Sigmoid colon (tissue), 3 donors: ENCODE results near the gene AUTS2.

Experiments used
- POLR2A ChIP-seq, 2 donors: fragments of 450-650 bp; IDR thresholded peaks; one replicate each; pipeline ENCODE4 v1.6.1; 2016; ENCODE audit warnings: antibody characterized with exemption in 2 of 2, mild to moderate bottlenecking in 2 of 2, moderate library complexity in 2 of 2
- TF ChIP-seq, protein P1 (sequence below), 4 experiments: fragments of 450-650 bp in 3 of 4; fragments of 200-600 bp in 1 of 4; IDR thresholded peaks; one replicate each; pipeline ENCODE4 v1.5.1; 2016 to 2019; ENCODE audit warnings: antibody characterized with exemption in 4 of 4, mild to moderate bottlenecking in 3 of 4, moderate library complexity in 2 of 4

DNA sequence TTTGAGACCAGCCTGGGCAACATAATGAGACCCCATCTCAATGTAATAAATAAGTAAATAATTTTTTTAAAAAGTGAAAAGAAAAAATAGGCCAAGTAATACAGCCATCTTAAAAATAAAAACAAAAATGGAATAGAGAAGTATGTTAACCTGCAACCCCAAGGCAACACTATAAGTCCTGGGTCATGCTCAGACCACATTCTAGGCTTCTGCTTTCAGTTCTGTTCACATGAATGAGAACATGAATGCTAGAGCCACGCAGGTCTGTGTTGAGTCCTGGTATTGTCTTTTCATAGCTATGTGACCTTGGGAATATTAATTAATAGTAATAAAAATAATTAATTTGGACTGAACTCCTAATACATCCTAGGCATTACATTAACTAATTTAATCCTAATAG lies 284.0 kb downstream of the AUTS2 start:
- no peak for TF ChIP-seq POLR2A (IDR thresholded peaks at IDR 0.05)
- TF ChIP-seq, protein P1, sequence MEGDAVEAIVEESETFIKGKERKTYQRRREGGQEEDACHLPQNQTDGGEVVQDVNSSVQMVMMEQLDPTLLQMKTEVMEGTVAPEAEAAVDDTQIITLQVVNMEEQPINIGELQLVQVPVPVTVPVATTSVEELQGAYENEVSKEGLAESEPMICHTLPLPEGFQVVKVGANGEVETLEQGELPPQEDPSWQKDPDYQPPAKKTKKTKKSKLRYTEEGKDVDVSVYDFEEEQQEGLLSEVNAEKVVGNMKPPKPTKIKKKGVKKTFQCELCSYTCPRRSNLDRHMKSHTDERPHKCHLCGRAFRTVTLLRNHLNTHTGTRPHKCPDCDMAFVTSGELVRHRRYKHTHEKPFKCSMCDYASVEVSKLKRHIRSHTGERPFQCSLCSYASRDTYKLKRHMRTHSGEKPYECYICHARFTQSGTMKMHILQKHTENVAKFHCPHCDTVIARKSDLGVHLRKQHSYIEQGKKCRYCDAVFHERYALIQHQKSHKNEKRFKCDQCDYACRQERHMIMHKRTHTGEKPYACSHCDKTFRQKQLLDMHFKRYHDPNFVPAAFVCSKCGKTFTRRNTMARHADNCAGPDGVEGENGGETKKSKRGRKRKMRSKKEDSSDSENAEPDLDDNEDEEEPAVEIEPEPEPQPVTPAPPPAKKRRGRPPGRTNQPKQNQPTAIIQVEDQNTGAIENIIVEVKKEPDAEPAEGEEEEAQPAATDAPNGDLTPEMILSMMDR (IDR thresholded peaks at IDR 0.05), result no peak
